Stimulated activated CD4-positive, alpha-beta T cell treated with anti-CD3 and anti-CD28 coated beads, Interleukin-2, amount 100 ng/mL, for 24 hours (primary cell): ENCODE data around the gene SPTBN1.
A peak's percentile ranks its signal among the peaks of the same experiment; 100 is the strongest.
"Not testable (repeated sequence)": the region's sequence is repeated elsewhere in the genome, so short reads cannot be mapped to it uniquely, and the experiment has no call there.

Source experiments
- DNase-seq, 2 donors: peaks; one replicate each; pipeline ENCODE4 v3.0.0-alpha.2; 2020

Gene SPTBN1

GRCh38 chr2:54471221-54471711 is 15.1 kb downstream of the SPTBN1 start:
- DNase-seq = no peak

GRCh38 chr2:54473851-54474250 is 17.7 kb downstream of the SPTBN1 start:
- DNase-seq = no peak

GRCh38 chr2:54475285-54475684 is 19.2 kb downstream of the SPTBN1 start:
- DNase-seq = no peak

GRCh38 chr2:54475919-54476318 is 19.8 kb downstream of the SPTBN1 start:
- no peak for DNase-seq

GRCh38 chr2:54476852-54477251 is 20.7 kb downstream of the SPTBN1 start:
- no peak for DNase-seq

GRCh38 chr2:54477896-54478295 is 21.8 kb downstream of the SPTBN1 start:
- no peak for DNase-seq

GRCh38 chr2:54478899-54479298 is 22.8 kb downstream of the SPTBN1 start:
- DNase-seq = no peak

- DNase-seq = no peak
These were observed 23.3 kb downstream of the SPTBN1 start for GRCh38 chr2:54479424-54479823.

- DNase-seq = no peak
These were observed 23.9 kb downstream of the SPTBN1 start for GRCh38 chr2:54480025-54480424.

- no peak for DNase-seq
These were observed 25.6 kb downstream of the SPTBN1 start for GRCh38 chr2:54481686-54482085.

- DNase-seq = no peak
These were observed 26.6 kb downstream of the SPTBN1 start for GRCh38 chr2:54482715-54483114.

GRCh38 chr2:54483426-54483825 is 27.3 kb downstream of the SPTBN1 start:
- DNase-seq = no peak

- not testable (repeated sequence) for DNase-seq
These were observed 29.6 kb downstream of the SPTBN1 start for GRCh38 chr2:54485756-54486155.

- DNase-seq = no peak
These were observed 30.6 kb downstream of the SPTBN1 start for GRCh38 chr2:54486766-54487165.

GRCh38 chr2:54490863-54491262 is 34.7 kb downstream of the SPTBN1 start:
- no peak for DNase-seq

- DNase-seq = no peak
These were observed 36.2 kb downstream of the SPTBN1 start for GRCh38 chr2:54492335-54492734.

- DNase-seq = no peak
These were observed 38.0 kb downstream of the SPTBN1 start for GRCh38 chr2:54494087-54494486.

- DNase-seq = no peak
These were observed 40.8 kb downstream of the SPTBN1 start for GRCh38 chr2:54496920-54497319.

- no peak for DNase-seq
These were observed 41.9 kb downstream of the SPTBN1 start for GRCh38 chr2:54497763-54498680.

- no peak for DNase-seq
These were observed 43.5 kb downstream of the SPTBN1 start for GRCh38 chr2:54499661-54500060.

GRCh38 chr2:54500404-54501205 is 44.5 kb downstream of the SPTBN1 start:
- no peak for DNase-seq

GRCh38 chr2:54502731-54503130 is 46.6 kb downstream of the SPTBN1 start:
- no peak for DNase-seq

GRCh38 chr2:54503192-54503591 is 47.1 kb downstream of the SPTBN1 start:
- peak; percentile 33 to 34 for DNase-seq

- no peak for DNase-seq
These were observed 47.7 kb downstream of the SPTBN1 start for GRCh38 chr2:54503828-54504227.
